CD14-positive monocyte (primary cell): ENCODE data around the gene PRIMPOL. TPM values are rescaled to one million over a fixed set of nuclear protein-coding genes. Genes with fewer than 3 reads are reported as not detected.

Source experiments
- DNase-seq, 3 donors: peaks; one replicate each; pipeline ENCODE4 v3.0.0-alpha.2; 2011 to 2022
- H2AFZ ChIP-seq: 2 replicates; pipeline ENCODE4 v1.6.0; 2012; ENCODE audit warnings: mild to moderate bottlenecking, low read depth, low read length, inconsistent platforms; ENCODE audit not compliant: insufficient read depth, poor library complexity, severe bottlenecking
- H3K27ac ChIP-seq, 2 donors: 1 replicate in 1 of 2; 2 replicates in 1 of 2; pipeline ENCODE4 v1.5.1; 2012 to 2013; ENCODE audit warnings: low read length in 2 of 2, control low read depth in 1 of 2, inconsistent platforms in 1 of 2, low read depth in 1 of 2, mild to moderate bottlenecking in 1 of 2
- H3K27me3 ChIP-seq, 2 donors: one replicate each; pipeline versions ENCODE4 v1.6.0 to v1.6.1; 2011 to 2013; ENCODE audit warnings: low read length in 2 of 2; ENCODE audit not compliant: control insufficient read depth in 2 of 2, insufficient read depth in 2 of 2
- H3K36me3 ChIP-seq, 2 donors: replicated peaks in 1 of 2; 1 replicate in 1 of 2; 2 replicates in 1 of 2; pipeline versions ENCODE4 v1.5.1 to v1.6.1; 2012 to 2013; ENCODE audit warnings: low read length in 2 of 2, control low read depth in 1 of 2, inconsistent platforms in 1 of 2, mild to moderate bottlenecking in 1 of 2; ENCODE audit not compliant: insufficient read depth in 2 of 2, control insufficient read depth in 1 of 2
- H3K4me1 ChIP-seq, 2 donors: 1 replicate in 1 of 2; 2 replicates in 1 of 2; pipeline versions ENCODE4 v1.5.1 to v1.6.1; 2012 to 2013; ENCODE audit warnings: low read length in 2 of 2, control low read depth in 1 of 2, inconsistent platforms in 1 of 2, mild to moderate bottlenecking in 1 of 2, moderate library complexity in 1 of 2; ENCODE audit not compliant: insufficient read depth in 2 of 2, control insufficient read depth in 1 of 2
- H3K4me2 ChIP-seq: replicated peaks from 2 replicates; pipeline ENCODE3; 2012; ENCODE audit warnings: low read length, moderate library complexity, mild to moderate bottlenecking; ENCODE audit not compliant: poor library complexity, severe bottlenecking; ENCODE audit errors: extremely low read depth
- H3K4me3 ChIP-seq, 3 experiments: fragments of 200-600 bp in 1 of 3; sonication (generic) in 1 of 3; replicated peaks in 1 of 3; 1 replicate in 2 of 3; 2 replicates in 1 of 3; pipeline ENCODE4 v1.5.1; 2011 to 2013; ENCODE audit warnings: low read length in 3 of 3, mild to moderate bottlenecking in 3 of 3, control low read depth in 2 of 3, low read depth in 2 of 3, inconsistent platforms in 1 of 3, moderate library complexity in 1 of 3
- H3K79me2 ChIP-seq: 2 replicates; pipeline ENCODE4 v1.6.0; 2012; ENCODE audit warnings: mild to moderate bottlenecking, control low read depth, inconsistent platforms, low read length, moderate library complexity; ENCODE audit not compliant: insufficient read depth
- H3K9ac ChIP-seq: 2 replicates; pipeline ENCODE4 v1.6.0; 2017; ENCODE audit warnings: low read length, mild to moderate bottlenecking; ENCODE audit not compliant: insufficient read depth, poor library complexity, severe bottlenecking
- H3K9me3 ChIP-seq, 2 donors: replicated peaks in 1 of 2; 1 replicate in 1 of 2; 2 replicates in 1 of 2; pipeline versions ENCODE4 v1.5.1 to v1.6.1; 2012 to 2013; ENCODE audit warnings: low read length in 2 of 2, control low read depth in 1 of 2; ENCODE audit not compliant: control insufficient read depth in 1 of 2, insufficient read depth in 1 of 2
- H4K20me1 ChIP-seq: 2 replicates; pipeline ENCODE4 v1.6.0; 2012; ENCODE audit warnings: mild to moderate bottlenecking, low read length, control low read depth, moderate library complexity; ENCODE audit not compliant: insufficient read depth
- H3K27ac Mint-ChIP-seq, 7 donors: one replicate each; pipeline ENCODE4 v1.8.0; 2020; ENCODE audit warnings: mild to moderate bottlenecking in 7 of 7, mixed read lengths in 7 of 7, moderate library complexity in 6 of 7, inconsistent platforms in 2 of 7
- H3K27me3 Mint-ChIP-seq, 3 donors: one replicate each; pipeline ENCODE4 v1.8.0; 2021 to 2022; ENCODE audit warnings: low read depth in 3 of 3, mild to moderate bottlenecking in 3 of 3, mixed read lengths in 3 of 3, moderate library complexity in 3 of 3, inconsistent platforms in 1 of 3
- H3K36me3 Mint-ChIP-seq, 2 donors: one replicate each; pipeline ENCODE4 v1.8.0; 2020; ENCODE audit warnings: mixed read lengths in 2 of 2, inconsistent platforms in 1 of 2, mild to moderate bottlenecking in 1 of 2
- H3K4me1 Mint-ChIP-seq: one replicate; pipeline ENCODE4 v1.8.0; 2020; ENCODE audit warnings: mild to moderate bottlenecking, mixed read lengths
- H3K4me3 Mint-ChIP-seq, 2 donors: one replicate each; pipeline ENCODE4 v1.8.0; 2020; ENCODE audit warnings: mild to moderate bottlenecking in 2 of 2, mixed read lengths in 2 of 2, moderate library complexity in 1 of 2
- H3K9me3 Mint-ChIP-seq, 7 donors: one replicate each; pipeline ENCODE4 v1.8.0; 2020 to 2022; ENCODE audit warnings: mixed read lengths in 7 of 7, mild to moderate bottlenecking in 6 of 7, moderate library complexity in 6 of 7, inconsistent platforms in 2 of 7
- CTCF ChIP-seq: fragments of 200-600 bp; IDR thresholded peaks from one replicate; pipeline ENCODE4 v1.8.0; 2022; ENCODE audit warnings: antibody characterized with exemption, mild to moderate bottlenecking
- WGBS: methylation state at CpG from one replicate; pipeline ENCODE4 v1.1.5; 2013; ENCODE audit warnings: missing lambda C conversion rate; ENCODE audit not compliant: insufficient coverage; 5-methylcytosine and 5-hydroxymethylcytosine counted together
- intact Hi-C, 2 donors: fragments of 100-400 bp; cut with micrococcal nuclease; formaldehyde crosslinking; loops; one replicate each; pipeline versions ENCODE4 v1.15.0 to v1.15.1; 2023
- polyA plus RNA-seq, 3 donors: library from polyadenylated mRNA; depleted of rRNA in 1 of 3; unstranded in 2 of 3; stranded (reverse) in 1 of 3; fragments of 300-500 nt in 2 of 3; fragments of >200 nt in 1 of 3; fragmentation: Illumina TruSeq in 2 of 3; gene quantifications; 1 replicate in 2 of 3; 2 replicates in 1 of 3; pipeline ENCODE4 v1.2.3, GENCODE V29; 2012 to 2021

PRIMPOL gene
- polyA plus RNA-seq, 3 donors = 7.0 to 10.5 (median 10.0) TPM

GRCh38 chr4:184664445-184665210, 15.1 kb downstream of the PRIMPOL start:
- 100% methylated on average over 1 of the region's 6 CpGs for WGBS
- Histone ChIP-seq H3K4me2 (no peak overlapping the region), H3K9ac (no peak overlapping the region), H2AFZ (no peak overlapping the region), H3K79me2 (no peaks in the 10 kb centered on the region), H3K4me3 (no peak overlapping the region), H3K27me3 (no peaks in the 10 kb centered on the region), H4K20me1 (no peaks in the 10 kb centered on the region), H3K9me3 (no peaks in the 10 kb centered on the region), H3K4me1 (peaks cover 30 to 44% of the 10 kb centered on the region in 2 donors), H3K36me3 (peaks cover 10 to 12% of the 10 kb centered on the region in 2 donors), H3K27ac (peak overlapping the region in 1 of 2 donors; percentile 24)
- DNase-seq = peak in 2 of 3 donors; percentile 39 to 49
- Mint-ChIP-seq H3K27ac (peak overlapping the region in 4 of 7 donors; percentile 19 to 83 (median 50)), H3K4me1 (peaks cover 26% of the 10 kb centered on the region), H3K4me3 (no peak overlapping the region), H3K9me3 (peaks cover 0 to 2% (median 0%) of the 10 kb centered on the region in 7 donors), H3K36me3 (peaks cover 27 to 30% of the 10 kb centered on the region in 2 donors), H3K27me3 (no peaks in the 10 kb centered on the region)
- TF ChIP-seq CTCF = no peak
- intact Hi-C loops = no loop called here

- Mint-ChIP-seq H3K36me3 (peaks cover 31 to 41% of the 10 kb centered on the region in 2 donors), H3K27me3 (no peaks in the 10 kb centered on the region), H3K4me1 (peaks cover 26% of the 10 kb centered on the region), H3K27ac (peak overlapping the region in 2 of 7 donors; percentile 43 to 57), H3K9me3 (peaks cover 0 to 2% (median 0%) of the 10 kb centered on the region in 7 donors), H3K4me3 (no peak overlapping the region)
- no peak for DNase-seq
- intact Hi-C loops = no loop called here
- H3K4me3 ChIP-seq = no peak overlapping the region
- H4K20me1 ChIP-seq = no peaks in the 10 kb centered on the region
- no peaks in the 10 kb centered on the region for H3K27me3 ChIP-seq
- H3K9ac ChIP-seq = no peak overlapping the region
- WGBS = 98% methylated on average over 6 of the region's 6 CpGs
- H3K9me3 ChIP-seq = no peaks in the 10 kb centered on the region
- peak overlapping the region in 1 of 2 donors; percentile 40 for H3K27ac ChIP-seq
- no peak for TF ChIP-seq CTCF
- H3K36me3 ChIP-seq = peaks cover 7 to 25% of the 10 kb centered on the region in 2 donors
- no peak overlapping the region for H2AFZ ChIP-seq
- H3K4me1 ChIP-seq = peaks cover 30 to 43% of the 10 kb centered on the region in 2 donors
- no peaks in the 10 kb centered on the region for H3K79me2 ChIP-seq
- H3K4me2 ChIP-seq = no peak overlapping the region
These were observed 17.1 kb downstream of the PRIMPOL start for GRCh38 chr4:184666670-184667069.
